Astrocyte (in vitro differentiated cells and primary cell): Measurements from ENCODE around the gene MAST2.

Experiments
- CTCF ChIP-seq: IDR thresholded peaks from 2 replicates; pipeline ENCODE4 v1.5.1; 2011; ENCODE audit warnings: low read depth, mild to moderate bottlenecking, inconsistent platforms, low read length, moderate library complexity; ENCODE audit not compliant: insufficient read depth
- EZH2 ChIP-seq: IDR thresholded peaks from 2 replicates; pipeline ENCODE4 v1.6.1; 2012; ENCODE audit warnings: mild to moderate bottlenecking, low read length, inconsistent platforms; ENCODE audit not compliant: insufficient read depth

- TF ChIP-seq CTCF (no peak), EZH2 (no peak)
Measured at GRCh38 chr1:45971335-45971734, 167.9 kb downstream of the MAST2 start.
